Trophoblast cell (in vitro differentiated cells and primary cell): ENCODE measurements around the gene LPP.

ENCODE experiments used
- DNase-seq, 2 donors: peaks; one replicate each; pipeline ENCODE4 v3.0.0-alpha.2; 2016
- H2AFZ ChIP-seq: 2 replicates; pipeline ENCODE4 v1.6.1; 2013; ENCODE audit warnings: low read length, moderate library complexity, mild to moderate bottlenecking; ENCODE audit not compliant: insufficient read depth, poor library complexity
- H2AK5ac ChIP-seq: 2 replicates; pipeline ENCODE4 v1.6.1; 2013; ENCODE audit warnings: mild to moderate bottlenecking, low read length
- H2BK120ac ChIP-seq: 2 replicates; pipeline ENCODE4 v1.6.1; 2013; ENCODE audit warnings: low read length, mild to moderate bottlenecking, moderate library complexity; ENCODE audit not compliant: insufficient read depth, poor library complexity
- H2BK12ac ChIP-seq: 2 replicates; pipeline ENCODE4 v1.6.1; 2013; ENCODE audit warnings: mild to moderate bottlenecking, low read length, moderate library complexity
- H2BK5ac ChIP-seq: 2 replicates; pipeline ENCODE4 v1.6.1; 2013; ENCODE audit warnings: low read length, low read depth, moderate library complexity, mild to moderate bottlenecking; ENCODE audit not compliant: poor library complexity
- H3K14ac ChIP-seq: 2 replicates; pipeline ENCODE4 v1.6.1; 2013; ENCODE audit warnings: mild to moderate bottlenecking, low read length
- H3K18ac ChIP-seq: 2 replicates; pipeline ENCODE4 v1.6.1; 2013; ENCODE audit warnings: mild to moderate bottlenecking, low read length
- H3K23ac ChIP-seq: 2 replicates; pipeline ENCODE4 v1.6.1; 2013; ENCODE audit warnings: low read length
- H3K27ac ChIP-seq: 2 replicates; pipeline ENCODE4 v1.5.1; 2013; ENCODE audit warnings: low read depth, mild to moderate bottlenecking, inconsistent platforms, low read length, moderate library complexity
- H3K27me3 ChIP-seq: 2 replicates; pipeline ENCODE4 v1.6.1; 2013; ENCODE audit warnings: inconsistent platforms, mild to moderate bottlenecking, low read length, moderate library complexity; ENCODE audit not compliant: insufficient read depth
- H3K36me3 ChIP-seq, 2 experiments: 1 replicate in 1 of 2; 2 replicates in 1 of 2; pipeline ENCODE4 v1.6.1; 2013; ENCODE audit warnings: low read length in 2 of 2, mild to moderate bottlenecking in 2 of 2, moderate library complexity in 1 of 2; ENCODE audit not compliant: insufficient read depth in 2 of 2, control insufficient read depth in 1 of 2
- H3K4ac ChIP-seq: 2 replicates; pipeline ENCODE4 v1.6.1; 2013; ENCODE audit warnings: low read depth, mild to moderate bottlenecking, low read length, moderate library complexity
- H3K4me1 ChIP-seq, 2 experiments: 1 replicate in 1 of 2; 2 replicates in 1 of 2; pipeline ENCODE4 v1.6.1; 2013; ENCODE audit warnings: low read length in 2 of 2, mild to moderate bottlenecking in 2 of 2, moderate library complexity in 1 of 2; ENCODE audit not compliant: insufficient read depth in 2 of 2, control insufficient read depth in 1 of 2
- H3K4me2 ChIP-seq: 2 replicates; pipeline ENCODE4 v1.6.1; 2013; ENCODE audit warnings: inconsistent platforms, mild to moderate bottlenecking, low read length, moderate library complexity
- H3K4me3 ChIP-seq: 2 replicates; pipeline ENCODE4 v1.5.1; 2013; ENCODE audit warnings: mild to moderate bottlenecking, low read depth, low read length, inconsistent platforms
- H3K79me1 ChIP-seq: one replicate; pipeline ENCODE4 v1.6.1; 2013; ENCODE audit warnings: low read length
- H3K79me2 ChIP-seq: 2 replicates; pipeline ENCODE4 v1.6.1; 2013; ENCODE audit warnings: low read length, mild to moderate bottlenecking; ENCODE audit not compliant: control insufficient read depth, insufficient read depth, poor library complexity
- H3K9ac ChIP-seq: 2 replicates; pipeline ENCODE4 v1.6.1; 2013; ENCODE audit warnings: mild to moderate bottlenecking, low read length
- H3K9me3 ChIP-seq: 2 replicates; pipeline ENCODE4 v1.6.1; 2013; ENCODE audit warnings: low read depth, mild to moderate bottlenecking, control low read depth, inconsistent platforms, low read length; ENCODE audit not compliant: insufficient read depth
- H4K12ac ChIP-seq: 2 replicates; pipeline ENCODE4 v1.6.1; 2013; ENCODE audit warnings: low read depth, mild to moderate bottlenecking, low read length, moderate library complexity
- H4K8ac ChIP-seq: 2 replicates; pipeline ENCODE4 v1.6.1; 2013; ENCODE audit warnings: low read depth, mild to moderate bottlenecking, low read length, moderate library complexity
- H4K91ac ChIP-seq: one replicate; pipeline ENCODE4 v1.6.1; 2013; ENCODE audit warnings: low read depth, mild to moderate bottlenecking, low read length, moderate library complexity
- WGBS: extraction: QIAGEN DNeasy Blood & Tissue Kit; methylation state at CpG from one replicate; pipeline ENCODE4 v1.1.7; 2013; ENCODE audit warnings: missing lambda C conversion rate; ENCODE audit not compliant: insufficient read length, insufficient coverage; ENCODE audit errors: extremely low coverage; 5-methylcytosine and 5-hydroxymethylcytosine counted together

The LPP gene

DNA sequence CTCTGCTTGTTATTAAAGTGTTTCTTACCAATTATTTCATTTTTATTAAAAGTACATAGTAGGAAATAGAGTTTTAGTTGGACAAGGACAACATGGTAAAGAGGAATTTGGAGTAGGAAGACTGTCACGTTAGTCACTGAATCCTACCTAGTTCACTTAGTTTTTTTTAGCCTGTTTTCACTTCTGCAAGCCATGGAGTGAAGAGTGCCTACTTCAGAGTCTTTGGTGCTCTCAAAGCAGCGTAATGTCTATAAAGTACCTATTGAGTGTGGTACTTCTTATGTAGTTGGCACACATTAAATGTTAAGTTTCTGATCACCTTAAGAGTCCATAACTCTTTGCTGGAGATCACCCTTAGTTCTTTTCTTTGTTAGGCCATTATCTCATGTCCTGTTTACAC, 78.7 kb downstream of the LPP start:
- no peak overlapping the region for H2BK5ac ChIP-seq
- H4K91ac ChIP-seq = no peak overlapping the region
- no peaks in the 10 kb centered on the region for H3K9me3 ChIP-seq
- H3K4me2 ChIP-seq = no peak overlapping the region
- H3K4ac ChIP-seq = no peak overlapping the region
- no peaks in the 10 kb centered on the region for H3K4me1 ChIP-seq
- no peak overlapping the region for H2BK120ac ChIP-seq
- H3K18ac ChIP-seq = no peak overlapping the region
- no peak overlapping the region for H3K4me3 ChIP-seq
- no peak overlapping the region for H3K14ac ChIP-seq
- H2BK12ac ChIP-seq = no peak overlapping the region
- H3K27me3 ChIP-seq = no peaks in the 10 kb centered on the region
- no CpG with 5 or more reads among the region's 2 CpGs for WGBS
- no peaks in the 10 kb centered on the region for H3K79me1 ChIP-seq
- H3K36me3 ChIP-seq = peaks cover 6% of the 10 kb centered on the region in 2 experiments
- H3K79me2 ChIP-seq = no peaks in the 10 kb centered on the region
- H4K8ac ChIP-seq = no peak overlapping the region
- no peak overlapping the region for H4K12ac ChIP-seq
- no peak overlapping the region for H2AK5ac ChIP-seq
- H3K9ac ChIP-seq = no peak overlapping the region
- no peak for DNase-seq
- H2AFZ ChIP-seq = no peak overlapping the region
- no peak overlapping the region for H3K23ac ChIP-seq
- H3K27ac ChIP-seq = no peak overlapping the region

- DNase-seq = no peak
- no peaks in the 10 kb centered on the region for H3K27me3 ChIP-seq
- H4K12ac ChIP-seq = no peak overlapping the region
- no peaks in the 10 kb centered on the region for H3K79me2 ChIP-seq
- H3K9ac ChIP-seq = no peak overlapping the region
- no peaks in the 10 kb centered on the region for H3K9me3 ChIP-seq
- no peak overlapping the region for H2BK120ac ChIP-seq
- H3K14ac ChIP-seq = no peak overlapping the region
- no peak overlapping the region for H2AK5ac ChIP-seq
- no peak overlapping the region for H3K4me3 ChIP-seq
- no peak overlapping the region for H4K8ac ChIP-seq
- H4K91ac ChIP-seq = no peak overlapping the region
- no peak overlapping the region for H3K18ac ChIP-seq
- H3K4ac ChIP-seq = no peak overlapping the region
- H3K27ac ChIP-seq = no peak overlapping the region
- peaks cover 1 to 2% of the 10 kb centered on the region in 2 experiments for H3K36me3 ChIP-seq
- H2BK12ac ChIP-seq = no peak overlapping the region
- H3K4me1 ChIP-seq = no peaks in the 10 kb centered on the region
- no peak overlapping the region for H2AFZ ChIP-seq
- H3K23ac ChIP-seq = no peak overlapping the region
- H3K4me2 ChIP-seq = no peak overlapping the region
- no CpG with 5 or more reads among the region's 1 CpG for WGBS
- H2BK5ac ChIP-seq = no peak overlapping the region
- no peaks in the 10 kb centered on the region for H3K79me1 ChIP-seq
Measured at GRCh38 chr3:188233320-188233719, 79.4 kb downstream of the LPP start.

DNA sequence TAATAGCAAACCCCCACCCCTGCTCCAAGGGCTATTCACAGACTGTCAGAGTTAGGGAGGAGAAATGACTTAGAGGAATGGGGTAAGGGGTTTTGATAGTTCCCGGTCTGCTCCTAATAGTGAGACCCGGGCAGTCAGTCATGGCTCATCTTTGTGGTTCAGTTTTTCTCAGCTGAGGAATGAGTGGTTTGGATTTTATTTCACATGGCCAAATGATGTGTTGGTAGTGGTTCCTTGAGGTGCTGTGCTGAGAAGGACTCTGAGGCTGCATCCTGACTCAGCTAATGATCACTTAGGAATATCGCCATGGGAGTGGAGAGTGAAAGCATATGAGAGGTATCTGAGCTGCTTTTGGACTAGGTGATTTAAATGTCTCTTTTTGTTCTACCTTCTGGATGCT, 80.2 kb downstream of the LPP start:
- Histone ChIP-seq H4K12ac (no peak overlapping the region), H3K18ac (no peak overlapping the region), H2BK5ac (no peak overlapping the region), H3K4me2 (no peak overlapping the region), H4K91ac (no peak overlapping the region), H3K79me1 (no peaks in the 10 kb centered on the region), H3K14ac (no peak overlapping the region), H3K4me1 (no peaks in the 10 kb centered on the region), H3K4ac (peak overlapping the region; percentile 19), H2BK120ac (no peak overlapping the region), H3K4me3 (no peak overlapping the region), H3K27me3 (no peaks in the 10 kb centered on the region), H2BK12ac (no peak overlapping the region), H3K79me2 (no peaks in the 10 kb centered on the region), H4K8ac (no peak overlapping the region), H3K27ac (no peak overlapping the region), H2AK5ac (no peak overlapping the region), H3K36me3 (peaks cover 2 to 5% of the 10 kb centered on the region in 2 experiments), H2AFZ (no peak overlapping the region), H3K23ac (no peak overlapping the region), H3K9me3 (no peaks in the 10 kb centered on the region), H3K9ac (no peak overlapping the region)
- WGBS = no CpG with 5 or more reads among the region's 3 CpGs
- no peak for DNase-seq

- H4K8ac ChIP-seq = no peak overlapping the region
- H3K9ac ChIP-seq = no peak overlapping the region
- H2AK5ac ChIP-seq = no peak overlapping the region
- H2AFZ ChIP-seq = no peak overlapping the region
- H3K36me3 ChIP-seq = peaks cover 2 to 5% of the 10 kb centered on the region in 2 experiments
- H3K79me1 ChIP-seq = no peaks in the 10 kb centered on the region
- no peak overlapping the region for H4K12ac ChIP-seq
- H3K4me2 ChIP-seq = no peak overlapping the region
- no CpG with 5 or more reads among the region's 4 CpGs for WGBS
- H2BK5ac ChIP-seq = no peak overlapping the region
- no peaks in the 10 kb centered on the region for H3K27me3 ChIP-seq
- H4K91ac ChIP-seq = no peak overlapping the region
- no peaks in the 10 kb centered on the region for H3K79me2 ChIP-seq
- H3K27ac ChIP-seq = no peak overlapping the region
- DNase-seq = no peak
- no peak overlapping the region for H2BK12ac ChIP-seq
- no peaks in the 10 kb centered on the region for H3K9me3 ChIP-seq
- no peak overlapping the region for H2BK120ac ChIP-seq
- H3K14ac ChIP-seq = no peak overlapping the region
- peak overlapping the region; percentile 88 for H3K23ac ChIP-seq
- no peaks in the 10 kb centered on the region for H3K4me1 ChIP-seq
- no peak overlapping the region for H3K4me3 ChIP-seq
- no peak overlapping the region for H3K18ac ChIP-seq
- H3K4ac ChIP-seq = no peak overlapping the region
Measured at GRCh38 chr3:188236271-188236670, 82.3 kb downstream of the LPP start.
